GM21367 (cell line): ENCODE data around the gene ANK2.

Experiments
- ATAC-seq: cut with Tn5 transposase; IDR thresholded peaks from one replicate; pipeline ENCODE4 v1.9.1; 2021; ENCODE audit not compliant: unreplicated experiment

The ANK2 gene

DNA sequence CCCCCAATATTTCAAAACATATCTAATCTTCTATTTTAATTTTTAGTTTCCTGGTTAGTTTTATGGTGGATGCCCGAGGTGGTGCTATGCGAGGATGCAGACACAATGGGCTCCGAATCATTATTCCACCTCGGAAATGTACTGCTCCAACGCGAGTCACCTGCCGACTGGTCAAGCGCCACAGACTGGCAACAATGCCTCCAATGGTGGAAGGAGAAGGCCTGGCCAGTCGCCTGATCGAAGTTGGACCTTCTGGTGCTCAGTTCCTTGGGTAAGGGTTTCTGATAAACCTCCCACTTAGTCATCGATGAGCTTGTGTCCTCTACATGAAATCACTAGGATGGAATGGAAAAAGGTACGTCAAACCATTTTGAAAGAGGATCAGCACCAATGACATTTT is 280.7 kb downstream of the ANK2 start:
- no peak for ATAC-seq

DNA sequence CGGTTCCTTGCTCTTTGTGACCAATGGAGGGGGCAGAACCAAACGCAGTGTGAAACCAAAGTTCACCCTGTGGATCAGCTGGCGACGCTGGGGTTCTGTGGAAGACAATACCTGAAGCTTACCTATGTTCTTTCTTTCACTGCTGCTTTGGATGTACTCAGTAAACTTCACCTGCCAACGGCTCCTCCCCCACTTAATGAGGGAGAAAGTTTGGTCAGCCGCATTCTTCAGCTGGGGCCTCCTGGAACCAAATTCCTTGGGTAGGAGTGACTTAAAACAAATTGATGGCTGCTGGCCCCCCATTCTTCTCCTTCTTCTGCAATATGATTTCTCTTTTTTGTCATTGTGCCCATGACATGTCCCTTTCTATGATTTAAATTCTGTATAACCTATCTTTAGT is 282.4 kb downstream of the ANK2 start:
- no peak for ATAC-seq

DNA sequence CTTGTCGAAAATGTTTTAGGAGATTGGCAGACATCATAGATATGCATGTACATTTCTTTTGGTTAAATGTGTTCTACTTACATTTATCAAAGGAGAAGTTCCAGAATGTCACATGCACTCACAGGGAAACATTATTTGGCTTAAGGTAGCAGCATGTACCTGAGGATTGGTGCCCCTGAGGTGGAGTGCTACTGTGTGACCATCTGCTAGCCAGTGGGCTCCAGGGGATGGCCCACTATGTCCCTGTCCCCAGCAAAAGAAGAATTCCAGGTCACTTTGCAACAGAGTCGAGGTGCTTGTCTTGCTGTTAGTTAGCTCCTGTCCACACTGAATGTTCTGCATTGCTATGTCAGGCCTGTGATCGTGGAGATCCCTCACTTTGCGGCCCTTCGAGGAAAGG is 283.2 kb downstream of the ANK2 start:
- ATAC-seq, result no peak

DNA sequence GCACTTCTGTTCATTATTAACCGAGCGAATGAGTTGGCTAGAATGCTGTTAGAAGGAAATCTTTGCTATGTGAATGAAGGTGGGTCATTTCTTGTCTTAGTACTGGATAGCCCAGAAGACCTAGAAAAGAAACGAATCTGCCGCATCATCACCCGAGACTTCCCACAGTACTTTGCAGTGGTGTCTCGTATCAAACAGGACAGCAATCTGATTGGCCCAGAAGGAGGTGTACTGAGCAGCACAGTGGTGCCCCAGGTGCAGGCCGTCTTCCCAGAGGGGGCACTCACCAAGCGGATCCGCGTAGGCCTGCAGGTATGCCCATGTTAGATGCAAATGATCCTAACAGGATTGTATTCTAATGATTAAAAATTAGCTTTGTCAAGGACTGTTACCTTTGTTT is 286.3 kb downstream of the ANK2 start:
- no peak for ATAC-seq

DNA sequence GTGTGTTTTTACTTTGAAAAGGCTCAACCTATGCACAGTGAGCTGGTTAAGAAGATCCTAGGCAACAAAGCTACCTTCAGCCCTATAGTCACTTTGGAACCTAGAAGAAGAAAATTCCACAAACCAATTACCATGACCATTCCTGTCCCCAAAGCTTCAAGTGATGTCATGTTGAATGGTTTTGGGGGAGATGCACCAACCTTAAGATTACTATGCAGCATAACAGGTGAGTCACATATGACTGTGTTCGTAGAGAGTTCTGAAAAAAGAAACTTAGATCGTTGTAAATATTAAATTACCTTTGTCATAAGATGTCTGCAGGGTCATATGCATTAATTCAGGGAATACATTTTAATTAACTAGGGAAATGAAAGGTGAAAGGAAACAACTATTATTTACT is 287.1 kb downstream of the ANK2 start:
- ATAC-seq, result no peak

GRCh38 chr4:113339430-113339813 is 290.0 kb downstream of the ANK2 start:
- no peak for ATAC-seq

GRCh38 chr4:113344100-113344499 is 294.6 kb downstream of the ANK2 start:
- no peak for ATAC-seq

DNA sequence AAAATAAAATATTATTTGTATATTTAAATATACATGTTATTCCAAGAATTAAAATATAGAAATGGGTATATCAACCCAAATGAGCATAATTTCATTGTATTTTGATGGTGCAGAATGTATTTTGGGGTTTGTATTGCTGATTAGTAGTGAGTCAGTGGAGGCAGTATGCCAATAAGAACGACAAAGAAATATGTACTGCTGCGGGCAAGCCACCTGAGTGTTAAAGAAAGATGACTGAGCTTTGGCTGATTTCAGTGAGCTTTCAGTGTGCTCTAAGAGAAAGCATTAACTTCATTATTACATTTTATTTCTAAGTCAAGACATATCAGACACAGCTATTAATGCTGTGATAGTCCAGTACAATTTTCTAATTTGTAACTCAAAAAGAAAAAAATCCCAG is 297.8 kb downstream of the ANK2 start:
- no peak for ATAC-seq

DNA sequence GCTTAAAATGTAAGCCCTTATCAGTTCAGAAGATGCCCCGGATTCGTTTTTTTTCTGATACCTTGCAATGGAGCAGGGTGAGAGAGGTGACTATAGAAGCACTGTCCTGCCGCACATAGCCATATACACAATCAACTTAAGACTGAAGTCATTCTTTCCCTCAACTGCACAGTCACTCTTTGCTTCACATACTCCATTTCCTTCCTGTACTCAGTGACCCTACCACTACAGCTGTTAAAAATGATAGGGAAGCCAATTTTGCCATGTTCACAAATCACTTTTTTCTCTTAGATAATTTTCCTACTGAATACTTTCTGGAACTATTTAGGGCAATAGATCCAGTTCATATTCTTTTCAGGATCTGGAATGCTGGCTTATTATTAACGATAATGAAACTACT is 300.0 kb downstream of the ANK2 start:
- ATAC-seq, result peak; percentile 70

DNA sequence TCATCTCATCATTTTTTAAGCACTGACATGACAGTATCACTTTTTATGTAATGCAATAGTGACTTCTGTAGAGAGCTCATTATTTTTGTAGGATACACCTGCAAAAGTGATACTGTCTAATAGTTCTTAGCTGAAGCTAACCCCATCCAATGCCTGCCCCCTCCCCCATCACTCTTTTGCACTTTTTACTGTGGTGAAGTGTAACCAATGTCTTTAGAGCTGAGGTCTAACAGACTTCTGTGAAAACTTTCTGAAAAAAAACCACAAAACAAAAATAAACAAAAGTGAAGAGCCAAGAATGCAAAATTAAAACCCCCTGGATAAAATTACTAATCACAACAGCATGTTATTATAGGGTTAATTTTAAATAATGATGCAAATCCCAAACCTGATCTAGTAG is 301.1 kb downstream of the ANK2 start:
- ATAC-seq, result no peak

GRCh38 chr4:113355550-113356371 is 306.3 kb downstream of the ANK2 start:
- peak; percentile 99 for ATAC-seq

DNA sequence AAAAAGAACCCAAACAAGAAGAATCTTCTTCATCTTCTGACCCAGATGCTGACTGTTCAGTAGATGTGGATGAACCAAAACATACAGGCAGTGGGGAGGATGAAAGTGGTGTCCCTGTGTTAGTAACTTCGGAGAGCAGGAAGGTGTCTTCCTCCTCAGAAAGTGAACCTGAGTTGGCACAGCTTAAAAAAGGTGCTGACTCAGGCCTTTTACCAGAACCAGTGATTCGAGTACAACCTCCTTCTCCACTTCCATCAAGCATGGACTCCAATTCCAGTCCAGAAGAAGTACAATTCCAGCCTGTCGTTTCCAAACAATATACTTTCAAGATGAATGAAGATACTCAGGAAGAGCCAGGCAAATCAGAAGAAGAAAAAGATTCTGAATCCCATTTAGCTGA is 307.0 kb downstream of the ANK2 start:
- ATAC-seq, result no peak

DNA sequence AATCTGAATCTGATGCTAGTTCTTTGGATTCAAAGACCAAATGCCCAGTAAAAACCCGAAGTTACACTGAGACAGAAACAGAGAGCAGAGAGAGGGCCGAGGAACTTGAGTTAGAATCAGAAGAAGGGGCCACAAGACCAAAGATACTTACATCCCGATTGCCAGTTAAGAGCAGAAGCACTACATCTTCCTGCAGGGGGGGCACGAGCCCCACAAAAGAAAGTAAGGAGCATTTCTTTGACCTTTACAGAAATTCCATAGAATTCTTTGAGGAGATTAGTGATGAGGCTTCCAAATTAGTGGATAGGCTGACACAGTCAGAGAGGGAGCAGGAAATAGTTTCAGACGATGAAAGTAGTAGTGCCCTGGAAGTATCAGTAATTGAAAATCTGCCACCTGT is 309.3 kb downstream of the ANK2 start:
- no peak for ATAC-seq

DNA sequence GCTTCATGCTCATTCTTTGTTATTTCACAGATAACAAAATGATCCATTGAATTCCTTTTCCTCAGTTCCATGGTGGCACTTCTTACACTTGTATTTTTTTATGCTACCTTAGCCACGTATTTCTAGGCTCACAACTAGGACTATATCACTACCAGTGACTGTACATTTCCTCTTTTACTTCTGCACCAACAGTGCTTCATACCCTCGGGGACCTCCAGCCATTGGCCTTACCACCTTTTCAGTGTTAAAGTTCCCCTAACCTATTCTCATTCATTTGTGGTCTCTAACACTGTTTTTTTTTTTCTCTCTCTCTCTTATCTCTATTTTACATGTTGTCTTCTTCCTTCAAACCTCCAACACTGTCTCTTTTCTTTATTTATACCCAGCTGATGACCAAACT is 315.9 kb downstream of the ANK2 start:
- ATAC-seq, result no peak

DNA sequence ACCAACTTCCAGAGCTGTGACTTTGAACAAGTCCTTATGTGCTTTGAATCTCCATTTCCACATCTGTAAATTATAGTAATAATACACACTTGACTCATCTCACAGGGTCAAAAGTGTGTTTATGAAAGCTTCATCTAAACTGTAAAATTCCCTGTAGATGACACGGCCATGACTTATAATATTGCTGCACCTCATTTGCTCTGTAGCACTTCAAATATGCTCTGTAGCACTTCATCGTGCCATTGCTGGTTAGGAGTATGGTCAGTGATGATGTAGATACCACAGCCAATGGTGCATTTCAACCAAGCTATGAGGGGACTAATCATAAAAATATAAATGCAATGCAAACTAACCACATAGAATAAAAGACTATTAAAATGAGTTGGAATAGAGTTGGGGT is 318.6 kb downstream of the ANK2 start:
- ATAC-seq, result no peak

DNA sequence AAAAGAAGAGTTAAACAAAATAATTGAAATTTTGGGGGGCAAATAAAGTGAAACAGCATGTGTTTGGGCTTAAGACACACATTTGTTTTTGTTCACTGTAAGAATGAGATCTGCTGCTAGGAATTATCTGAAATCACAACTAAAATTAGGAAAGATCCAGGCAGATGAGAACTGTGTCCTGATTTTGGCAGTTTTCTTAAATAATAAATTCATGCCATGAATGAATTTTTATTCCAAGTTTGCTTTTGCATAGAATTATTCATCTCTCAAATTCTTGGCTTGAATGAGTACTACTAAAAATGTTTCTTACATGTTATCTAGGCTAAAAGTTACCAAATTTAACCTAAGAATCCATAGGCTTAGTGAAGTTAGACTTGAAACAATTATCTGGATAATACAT is 321.7 kb downstream of the ANK2 start:
- no peak for ATAC-seq

DNA sequence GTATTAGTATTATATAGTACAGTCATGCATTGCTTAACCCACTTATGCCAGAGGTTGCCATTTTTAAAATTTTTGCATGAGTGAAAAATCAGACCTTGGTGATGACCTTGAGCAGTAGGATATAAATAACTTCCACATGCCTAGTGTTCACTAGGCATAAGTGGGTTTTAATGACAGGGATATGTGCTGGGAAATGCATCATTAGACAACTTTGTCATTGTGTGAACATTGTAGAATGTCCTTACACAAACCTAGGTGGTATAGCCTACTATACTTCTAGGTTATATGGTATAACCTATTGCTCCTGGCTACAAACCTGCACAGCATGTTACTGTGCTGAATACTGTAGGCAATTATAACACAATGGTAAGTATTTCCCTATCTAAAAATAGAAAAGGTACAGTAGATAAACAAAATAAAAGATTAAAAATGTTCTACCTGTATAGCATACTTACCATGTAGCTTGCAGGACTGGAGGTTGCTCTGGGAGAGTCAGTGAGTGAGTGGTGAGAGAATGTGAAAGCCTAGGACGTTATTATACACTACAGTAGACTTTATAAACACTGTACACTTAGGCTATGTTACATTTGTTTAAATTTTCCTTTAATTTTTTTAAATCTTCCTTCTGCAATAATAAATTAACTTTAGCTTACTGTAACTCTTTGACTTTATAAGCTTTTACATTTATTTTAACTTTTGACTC is 326.7 kb downstream of the ANK2 start:
- ATAC-seq, result no peak

DNA sequence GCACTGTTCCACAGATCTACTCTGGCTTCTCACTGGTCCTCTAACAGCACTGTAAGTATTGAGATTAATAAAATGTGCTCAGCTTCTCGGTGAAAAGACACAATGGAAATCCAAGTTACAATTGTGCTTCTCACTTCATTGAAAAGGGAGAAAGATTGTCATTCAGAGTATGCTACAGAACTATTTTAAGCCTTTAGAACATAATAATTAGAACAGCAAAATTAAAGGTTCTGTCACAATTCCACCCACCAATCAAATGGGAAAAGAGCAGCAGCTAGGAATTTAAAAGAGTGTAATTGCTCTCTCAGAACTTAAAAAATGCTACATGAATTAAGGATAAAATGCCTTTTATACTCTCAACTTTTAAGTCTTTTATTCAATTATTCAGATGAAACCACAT is 329.4 kb downstream of the ANK2 start:
- no peak for ATAC-seq

DNA sequence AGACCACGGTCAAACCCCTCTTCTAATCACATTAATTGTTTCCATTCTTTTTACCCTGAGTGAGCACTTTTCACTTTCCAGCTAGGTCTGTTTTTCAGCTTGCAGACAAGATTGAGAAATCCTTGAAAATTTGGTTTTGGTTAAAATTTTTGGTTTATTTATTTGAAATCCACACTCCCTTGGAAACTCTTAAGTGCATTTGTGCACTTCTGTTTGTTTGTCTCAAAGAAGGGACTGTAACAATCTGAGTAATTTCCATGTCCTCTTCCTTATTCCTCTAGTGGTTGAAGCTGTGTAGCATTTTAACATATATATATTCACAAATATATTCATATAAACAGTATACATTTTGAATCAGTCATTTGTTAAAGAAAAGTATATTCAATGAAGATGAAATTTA is 333.3 kb downstream of the ANK2 start:
- ATAC-seq, result no peak

- no peak for ATAC-seq
These were observed 333.8 kb downstream of the ANK2 start for GRCh38 chr4:113383111-113383785.

DNA sequence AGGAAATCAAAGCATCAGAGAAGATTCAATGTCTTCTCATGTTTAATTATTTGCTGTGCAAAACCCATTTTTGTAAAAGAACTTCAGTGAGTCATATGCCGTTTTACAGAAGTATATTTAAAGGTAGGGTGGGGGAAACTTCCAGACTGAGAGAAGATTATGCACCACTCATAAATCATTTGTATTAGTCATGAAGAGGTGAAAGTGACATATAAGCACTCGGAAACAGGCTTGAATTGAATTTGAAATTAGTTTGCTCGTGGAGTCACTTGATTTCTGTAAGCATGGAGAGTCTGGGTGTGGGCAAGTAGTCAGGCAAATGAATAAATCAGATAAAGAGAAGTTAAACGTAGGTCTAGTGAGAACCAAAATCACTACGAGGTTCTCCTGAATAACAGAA is 335.1 kb downstream of the ANK2 start:
- ATAC-seq, result no peak

GRCh38 chr4:113385281-113385899 is 335.9 kb downstream of the ANK2 start:
- no peak for ATAC-seq
